Endothelial cell of hepatic sinusoid (primary cell): ENCODE measurements around the gene CFD.
"Not testable (repeated sequence)": the region's sequence is repeated elsewhere in the genome, so short reads cannot be mapped to it uniquely, and the experiment has no call there.

Source experiments
- in situ Hi-C: cut with HindIII; loops from 2 replicates; pipeline ENCODE4 v1.10.0; 2017; ENCODE audit warnings: low sequenced_read_pairs

Gene CFD

DNA sequence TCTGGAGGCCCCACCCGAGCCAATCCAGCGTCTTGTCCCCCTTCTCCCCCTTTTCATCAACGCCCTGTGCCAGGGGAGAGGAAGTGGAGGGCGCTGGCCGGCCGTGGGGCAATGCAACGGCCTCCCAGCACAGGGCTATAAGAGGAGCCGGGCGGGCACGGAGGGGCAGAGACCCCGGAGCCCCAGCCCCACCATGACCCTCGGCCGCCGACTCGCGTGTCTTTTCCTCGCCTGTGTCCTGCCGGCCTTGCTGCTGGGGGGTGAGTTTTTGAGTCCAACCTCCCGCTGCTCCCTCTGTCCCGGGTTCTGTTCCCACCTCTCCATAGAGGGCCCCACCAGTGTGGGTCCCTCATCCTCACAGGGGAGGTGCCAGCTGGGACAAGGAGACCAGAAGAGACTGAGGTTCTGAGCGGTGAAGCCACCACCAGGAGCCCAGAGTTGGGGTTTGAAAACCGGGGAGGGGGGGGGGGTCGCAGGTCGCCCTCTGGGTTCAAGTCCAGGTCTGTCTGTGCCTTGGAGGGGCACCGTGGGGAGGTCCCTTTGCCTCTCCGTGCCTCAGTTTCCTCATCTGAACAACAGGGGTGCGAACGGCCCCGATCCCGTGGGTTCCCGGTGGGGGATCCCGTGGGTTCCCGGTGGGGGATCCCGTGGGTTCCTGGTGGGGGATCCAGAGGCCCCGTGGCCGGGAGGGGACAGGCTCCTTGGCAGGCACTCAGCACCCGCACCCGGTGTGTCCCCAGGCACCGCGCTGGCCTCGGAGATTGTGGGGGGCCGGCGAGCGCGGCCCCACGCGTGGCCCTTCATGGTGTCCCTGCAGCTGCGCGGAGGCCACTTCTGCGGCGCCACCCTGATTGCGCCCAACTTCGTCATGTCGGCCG is 7.1 kb upstream of the CFD start, which contains the start of gene ELANE:
Gene ELANE, plus strand, starts transcription at position 168 of the 878 bp plus-strand sequence. Its CDS starts 26 bp downstream, at position 194.
- in situ Hi-C loops = no loop called here

DNA sequence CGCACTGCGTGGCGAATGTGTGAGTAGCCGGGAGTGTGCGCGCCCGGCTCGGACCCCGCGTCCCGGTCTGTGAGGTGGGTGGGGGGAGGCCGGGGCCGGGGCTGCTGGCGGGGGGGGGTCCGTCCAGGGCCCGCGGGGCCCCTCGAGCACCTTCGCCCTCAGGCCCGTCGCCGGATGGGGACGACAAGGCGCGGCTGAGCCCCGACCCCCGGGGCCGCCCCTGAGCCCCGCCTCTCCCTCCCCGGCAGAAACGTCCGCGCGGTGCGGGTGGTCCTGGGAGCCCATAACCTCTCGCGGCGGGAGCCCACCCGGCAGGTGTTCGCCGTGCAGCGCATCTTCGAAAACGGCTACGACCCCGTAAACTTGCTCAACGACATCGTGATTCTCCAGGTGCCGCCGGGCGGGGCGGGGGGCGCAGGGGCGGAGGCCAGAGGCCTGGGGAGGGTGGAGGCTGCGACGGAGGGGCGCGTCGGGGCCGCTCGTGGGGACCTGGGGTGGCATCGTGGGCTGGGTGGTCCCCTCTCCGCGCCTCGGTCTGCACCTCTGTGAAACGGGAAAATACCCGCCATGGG is 6.4 kb upstream of the CFD start:
- in situ Hi-C loops = no loop called here

DNA sequence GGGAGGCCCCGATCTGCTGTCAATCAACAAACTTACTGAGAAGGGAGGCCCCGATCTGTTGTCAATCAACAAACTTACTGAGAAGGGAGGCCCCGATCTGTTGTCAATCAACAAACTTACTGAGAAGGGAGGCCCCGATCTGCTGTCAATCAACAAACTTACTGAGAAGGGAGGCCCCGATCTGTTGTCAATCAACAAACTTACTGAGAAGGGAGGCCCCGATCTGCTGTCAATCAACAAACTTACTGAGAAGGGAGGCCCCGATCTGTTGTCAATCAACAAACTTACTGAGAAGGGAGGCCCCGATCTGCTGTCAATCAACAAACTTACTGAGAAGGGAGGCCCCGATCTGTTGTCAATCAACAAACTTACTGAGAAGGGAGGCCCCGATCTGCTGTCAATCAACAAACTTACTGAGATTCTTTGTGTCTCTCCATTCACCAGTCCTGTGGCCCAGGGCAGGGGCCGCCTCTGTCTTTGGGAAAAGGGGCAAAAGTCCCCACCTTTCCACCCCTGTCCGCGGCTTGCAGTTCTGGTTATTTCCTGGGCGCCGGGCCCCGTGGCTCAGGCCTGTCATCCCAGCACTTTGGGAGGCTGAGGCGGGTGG is 5.7 kb upstream of the CFD start:
- in situ Hi-C loops = not testable (repeated sequence)

DNA sequence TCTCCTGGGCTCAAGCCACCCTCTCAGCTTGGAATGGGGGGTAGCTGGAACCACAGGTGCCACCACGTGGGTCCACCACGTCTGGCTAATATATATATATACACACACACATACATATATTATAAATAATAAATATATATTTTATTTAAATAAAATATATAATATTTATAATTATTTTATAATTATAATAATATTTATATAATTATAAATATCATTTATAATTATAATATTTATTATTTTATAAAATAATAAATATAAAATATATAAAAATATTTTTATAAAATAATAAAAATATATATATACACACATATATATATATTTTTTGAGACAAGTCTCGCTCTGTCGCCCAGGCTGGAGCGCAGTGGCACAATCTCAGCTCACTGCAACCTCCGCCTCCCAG is 4.9 kb upstream of the CFD start:
- in situ Hi-C loops = no loop called here

DNA sequence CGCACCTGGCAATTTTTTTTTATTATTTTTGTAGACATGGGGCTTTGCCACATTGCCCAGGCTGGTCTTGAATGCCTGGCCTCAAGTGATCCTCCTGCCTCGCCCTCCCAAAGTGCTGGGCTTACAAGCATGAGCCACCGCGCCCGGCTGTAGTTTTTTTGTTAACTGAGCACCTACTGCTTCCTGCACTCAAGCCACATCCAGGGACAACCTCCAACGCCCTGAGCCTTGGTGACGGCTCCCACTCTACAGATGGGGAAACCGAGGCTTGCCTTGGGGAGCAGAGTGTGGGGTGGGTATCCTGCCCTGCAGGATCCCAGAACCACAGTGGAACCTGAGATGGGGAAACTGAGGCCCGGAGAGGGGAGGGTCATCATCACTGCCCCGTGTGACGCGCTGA is 4.3 kb upstream of the CFD start:
- in situ Hi-C loops = no loop called here

DNA sequence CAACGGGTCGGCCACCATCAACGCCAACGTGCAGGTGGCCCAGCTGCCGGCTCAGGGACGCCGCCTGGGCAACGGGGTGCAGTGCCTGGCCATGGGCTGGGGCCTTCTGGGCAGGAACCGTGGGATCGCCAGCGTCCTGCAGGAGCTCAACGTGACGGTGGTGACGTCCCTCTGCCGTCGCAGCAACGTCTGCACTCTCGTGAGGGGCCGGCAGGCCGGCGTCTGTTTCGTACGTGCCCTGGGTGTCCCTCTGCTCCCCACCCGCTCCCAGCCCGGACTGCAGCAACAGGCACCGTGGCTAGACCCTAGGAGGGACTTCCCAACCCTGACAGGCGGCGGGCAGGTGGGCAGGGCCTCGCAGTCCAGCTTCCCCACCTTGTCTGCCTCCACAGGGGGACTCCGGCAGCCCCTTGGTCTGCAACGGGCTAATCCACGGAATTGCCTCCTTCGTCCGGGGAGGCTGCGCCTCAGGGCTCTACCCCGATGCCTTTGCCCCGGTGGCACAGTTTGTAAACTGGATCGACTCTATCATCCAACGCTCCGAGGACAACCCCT is 3.8 kb upstream of the CFD start:
- in situ Hi-C loops = no loop called here

DNA sequence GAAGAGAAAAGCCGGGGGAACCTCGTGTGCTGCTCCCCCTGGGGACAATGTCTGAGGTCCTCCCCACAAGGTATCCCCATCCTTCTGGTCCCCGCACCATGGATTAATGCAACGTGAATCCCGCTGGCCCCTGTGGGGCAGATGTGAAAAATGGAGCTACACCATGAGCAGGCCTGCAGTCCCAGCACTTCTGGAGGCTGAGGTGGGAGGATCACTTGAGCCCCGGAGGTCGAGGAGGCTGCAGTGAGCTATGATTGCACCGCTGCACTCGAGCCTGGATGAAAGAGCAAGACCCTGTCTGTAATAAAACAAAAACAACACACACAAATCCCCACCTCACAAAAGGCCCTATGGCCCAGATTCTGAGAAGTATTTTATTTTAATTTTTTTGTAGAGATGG is 1.2 kb upstream of the CFD start:
- in situ Hi-C loops = no loop called here

DNA sequence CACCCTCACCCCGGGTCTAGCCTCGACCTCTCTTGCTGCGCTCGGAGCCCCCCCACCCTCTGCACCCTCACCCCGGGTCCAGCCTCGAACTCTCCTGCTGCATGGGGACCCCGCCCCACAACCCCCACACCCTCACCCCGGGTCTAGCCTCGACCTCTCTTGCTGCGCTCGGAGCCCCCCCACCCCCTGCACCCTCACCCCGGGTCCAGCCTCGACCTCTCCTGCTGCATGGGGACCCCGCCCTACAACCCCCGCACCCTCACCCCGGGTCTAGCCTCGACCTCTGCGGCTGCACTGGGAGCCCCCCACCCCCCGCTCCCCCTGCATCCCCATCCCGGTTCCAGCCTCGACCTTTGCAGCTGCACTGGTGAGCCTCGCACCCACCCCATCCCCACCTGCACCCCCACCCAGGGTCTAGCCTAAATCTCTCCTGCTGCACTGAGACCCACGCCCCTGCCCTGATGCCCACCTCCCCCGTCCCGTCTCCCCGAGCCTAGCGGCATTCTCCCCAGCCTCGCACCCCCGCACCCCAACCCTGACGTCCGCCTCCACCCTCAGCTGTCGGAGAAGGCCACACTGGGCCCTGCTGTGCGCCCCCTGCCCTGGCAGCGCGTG is 1.8 kb downstream of the CFD start:
- in situ Hi-C loops = no loop called here

DNA sequence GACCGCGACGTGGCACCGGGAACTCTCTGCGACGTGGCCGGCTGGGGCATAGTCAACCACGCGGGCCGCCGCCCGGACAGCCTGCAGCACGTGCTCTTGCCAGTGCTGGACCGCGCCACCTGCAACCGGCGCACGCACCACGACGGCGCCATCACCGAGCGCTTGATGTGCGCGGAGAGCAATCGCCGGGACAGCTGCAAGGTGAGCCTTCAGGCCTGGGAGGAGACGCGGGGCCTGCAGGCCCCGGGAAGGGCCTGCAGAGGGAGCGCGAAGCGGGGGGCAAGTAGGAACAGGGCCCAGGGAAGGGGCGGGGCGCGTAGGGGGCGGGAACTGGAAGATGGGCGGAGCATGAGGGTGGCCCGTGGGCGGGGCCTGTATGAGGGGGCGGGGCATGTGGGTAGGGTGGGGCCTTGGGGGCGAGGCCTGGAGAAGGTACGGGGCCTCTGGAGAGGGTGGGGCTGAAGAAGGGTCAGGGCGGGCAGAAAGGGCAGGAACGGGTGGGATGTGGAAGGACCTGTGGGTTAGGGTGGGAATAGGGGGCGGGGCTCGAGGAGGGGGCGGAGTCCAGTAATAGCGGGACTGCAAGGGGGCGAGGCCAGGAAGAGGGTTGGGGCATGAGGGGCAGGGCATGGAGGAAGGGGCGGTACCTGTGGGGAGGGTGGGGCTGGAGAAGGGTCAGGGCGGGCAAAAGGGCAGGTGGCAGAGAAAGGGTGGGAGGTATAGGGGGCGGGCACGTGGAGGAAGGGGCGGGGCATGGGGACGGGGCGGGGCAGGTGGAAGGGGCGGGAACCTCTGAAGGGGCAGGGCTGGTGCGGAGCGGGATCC is 2.5 kb downstream of the CFD start:
- in situ Hi-C loops = no loop called here

DNA sequence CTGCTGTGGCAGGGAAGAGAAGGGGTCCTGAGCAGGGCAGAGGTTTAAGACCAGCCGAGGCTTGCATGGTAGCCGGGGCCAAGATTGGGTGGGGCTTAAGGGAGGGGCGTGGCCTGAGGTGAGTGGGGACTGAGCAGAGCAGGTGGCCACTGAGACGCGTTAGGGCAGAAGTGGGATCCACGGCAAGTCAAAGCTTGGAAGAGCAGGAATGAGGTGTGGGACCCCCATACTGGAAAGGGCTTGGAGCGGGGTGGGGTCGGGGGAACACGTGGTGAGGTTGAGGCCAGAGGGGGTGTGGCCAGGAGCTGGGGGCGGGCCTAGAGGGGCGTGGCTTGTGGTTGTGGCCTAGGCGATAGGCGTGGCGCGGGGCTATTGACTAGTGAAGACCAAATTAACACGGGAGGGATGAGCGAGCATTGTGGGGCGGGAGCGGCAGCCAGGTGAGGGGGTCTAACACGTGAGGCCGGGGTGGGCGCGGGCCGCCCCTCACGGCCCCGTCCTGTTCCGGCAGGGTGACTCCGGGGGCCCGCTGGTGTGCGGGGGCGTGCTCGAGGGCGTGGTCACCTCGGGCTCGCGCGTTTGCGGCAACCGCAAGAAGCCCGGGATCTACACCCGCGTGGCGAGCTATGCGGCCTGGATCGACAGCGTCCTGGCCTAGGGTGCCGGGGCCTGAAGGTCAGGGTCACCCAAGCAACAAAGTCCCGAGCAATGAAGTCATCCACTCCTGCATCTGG is 3.3 kb downstream of the CFD start:
- in situ Hi-C loops = no loop called here

DNA sequence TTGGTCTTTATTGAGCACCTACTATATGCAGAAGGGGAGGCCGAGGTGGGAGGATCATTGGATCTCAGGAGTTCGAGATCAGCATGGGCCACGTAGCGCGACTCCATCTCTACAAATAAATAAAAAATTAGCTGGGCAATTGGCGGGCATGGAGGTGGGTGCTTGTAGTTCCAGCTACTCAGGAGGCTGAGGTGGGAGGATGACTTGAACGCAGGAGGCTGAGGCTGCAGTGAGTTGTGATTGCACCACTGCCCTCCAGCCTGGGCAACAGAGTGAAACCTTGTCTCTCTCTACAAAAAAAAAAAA is 3.8 kb downstream of the CFD start:
- in situ Hi-C loops = no loop called here

DNA sequence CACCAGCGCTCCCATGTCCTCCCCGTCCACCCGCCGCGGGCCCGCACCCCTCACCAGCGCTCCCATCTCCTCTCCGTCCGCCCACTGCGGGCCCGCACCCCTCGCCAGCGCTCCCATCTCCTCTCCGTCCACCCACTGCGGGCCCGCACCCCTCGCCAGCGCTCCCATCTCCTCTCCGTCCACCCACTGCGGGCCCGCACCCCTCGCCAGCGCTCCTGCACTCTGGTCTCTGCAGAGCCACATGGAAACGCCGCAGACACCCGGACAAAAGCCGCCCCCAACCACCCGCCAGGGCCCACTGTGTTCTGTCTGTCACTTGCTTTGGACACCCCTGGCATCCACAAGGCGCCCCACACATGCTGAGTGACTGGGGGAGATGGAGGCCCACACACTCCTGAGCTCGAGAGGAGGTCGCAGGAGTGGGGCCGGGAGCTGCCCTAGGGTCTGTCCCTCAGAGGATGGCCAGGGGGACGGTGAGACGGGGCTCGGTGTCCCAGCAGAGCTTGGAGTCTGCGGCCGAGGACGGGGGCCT is 7.4 kb downstream of the CFD start:
- in situ Hi-C loops = no loop called here

DNA sequence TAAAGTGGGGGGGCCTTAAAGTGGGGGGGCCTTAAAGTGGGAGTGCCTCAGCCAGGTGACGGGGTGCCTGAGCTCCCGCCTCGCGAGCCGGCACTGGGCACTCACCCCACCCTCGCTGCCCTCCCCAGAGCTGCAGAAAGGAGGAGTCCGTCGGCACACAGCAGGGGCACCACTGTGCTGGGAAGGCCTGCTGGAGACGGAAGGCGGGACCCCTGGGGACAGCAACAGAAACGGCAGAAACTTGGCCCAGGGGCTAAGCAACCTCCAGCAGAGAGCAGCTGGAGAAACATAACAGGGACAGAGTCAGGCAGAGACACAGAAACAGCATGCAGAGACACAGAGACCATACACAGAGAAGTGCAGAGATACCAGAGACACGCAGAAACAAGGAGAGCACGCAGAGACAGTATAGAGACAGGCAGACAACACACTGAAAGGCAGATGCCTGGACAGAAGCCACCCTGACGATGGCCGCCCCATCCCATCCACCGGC is 7.9 kb downstream of the CFD start:
- in situ Hi-C loops = no loop called here

DNA sequence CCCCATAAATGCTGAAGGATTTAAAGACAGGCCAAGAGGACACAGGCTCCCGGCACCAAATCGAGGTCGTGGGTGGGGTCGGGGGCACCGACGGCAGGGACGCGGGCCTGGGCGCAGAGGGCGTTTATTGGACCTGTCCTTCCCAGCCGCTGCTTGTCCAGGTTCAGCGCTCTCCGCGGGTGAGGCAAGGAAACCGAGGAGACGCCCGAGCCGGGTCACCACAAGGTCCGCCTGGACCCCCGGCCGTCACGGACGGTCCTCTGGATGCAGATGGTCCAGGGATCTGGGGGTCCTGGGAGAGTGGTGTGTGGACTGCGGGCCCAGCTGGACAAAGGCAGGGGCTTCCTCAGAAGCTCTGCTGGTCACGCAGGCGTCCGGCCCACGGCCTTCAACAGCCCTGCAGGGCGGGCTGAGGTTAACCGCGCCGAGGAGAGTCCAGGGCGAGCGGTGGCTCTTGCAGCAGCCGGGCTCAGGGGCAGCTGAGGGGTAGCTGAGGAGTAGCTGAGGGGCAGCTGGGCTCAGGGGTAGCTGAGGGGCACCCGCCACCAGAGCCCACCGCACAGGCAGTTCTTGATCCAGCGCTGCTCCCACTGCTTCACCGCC is 8.5 kb downstream of the CFD start:
- in situ Hi-C loops = no loop called here

DNA sequence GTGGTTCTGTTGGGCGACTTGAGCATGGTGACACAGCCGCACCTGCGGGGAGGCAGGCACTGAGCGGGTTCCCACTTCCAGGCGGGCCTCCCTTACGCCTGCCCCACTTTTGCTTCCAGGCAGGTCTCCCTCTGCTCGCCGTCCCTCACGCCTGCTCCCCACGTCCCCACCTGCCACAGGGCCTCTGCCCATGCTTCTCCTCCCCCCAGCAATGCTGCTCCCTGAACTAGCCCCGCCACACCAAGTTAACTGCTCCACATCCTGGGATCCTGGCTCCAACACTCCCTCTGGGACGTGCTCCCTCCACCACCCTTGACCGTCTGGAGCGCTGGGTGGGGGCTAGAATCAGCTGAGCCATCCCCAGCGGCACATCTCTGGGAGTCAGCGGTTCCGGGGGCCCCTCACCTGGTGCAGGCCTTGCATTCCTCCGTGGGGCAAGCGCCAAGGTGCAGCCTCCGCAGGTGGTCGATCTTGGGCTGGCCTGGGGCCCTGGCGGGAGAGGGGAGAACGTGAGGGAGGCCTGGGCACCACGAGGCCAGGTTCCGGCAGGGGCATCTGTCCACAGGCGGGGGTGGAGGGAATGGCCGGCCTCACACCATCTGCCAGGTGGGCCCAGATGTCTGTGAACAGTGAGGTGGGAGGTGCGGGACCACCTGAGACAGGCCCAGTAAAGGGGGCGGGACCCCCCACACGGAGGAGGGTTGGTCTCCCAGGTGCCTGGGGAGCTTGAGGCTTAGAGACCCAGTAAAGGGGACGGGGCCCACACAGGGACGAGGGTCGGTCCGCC is 9.2 kb downstream of the CFD start:
- in situ Hi-C loops = no loop called here

DNA sequence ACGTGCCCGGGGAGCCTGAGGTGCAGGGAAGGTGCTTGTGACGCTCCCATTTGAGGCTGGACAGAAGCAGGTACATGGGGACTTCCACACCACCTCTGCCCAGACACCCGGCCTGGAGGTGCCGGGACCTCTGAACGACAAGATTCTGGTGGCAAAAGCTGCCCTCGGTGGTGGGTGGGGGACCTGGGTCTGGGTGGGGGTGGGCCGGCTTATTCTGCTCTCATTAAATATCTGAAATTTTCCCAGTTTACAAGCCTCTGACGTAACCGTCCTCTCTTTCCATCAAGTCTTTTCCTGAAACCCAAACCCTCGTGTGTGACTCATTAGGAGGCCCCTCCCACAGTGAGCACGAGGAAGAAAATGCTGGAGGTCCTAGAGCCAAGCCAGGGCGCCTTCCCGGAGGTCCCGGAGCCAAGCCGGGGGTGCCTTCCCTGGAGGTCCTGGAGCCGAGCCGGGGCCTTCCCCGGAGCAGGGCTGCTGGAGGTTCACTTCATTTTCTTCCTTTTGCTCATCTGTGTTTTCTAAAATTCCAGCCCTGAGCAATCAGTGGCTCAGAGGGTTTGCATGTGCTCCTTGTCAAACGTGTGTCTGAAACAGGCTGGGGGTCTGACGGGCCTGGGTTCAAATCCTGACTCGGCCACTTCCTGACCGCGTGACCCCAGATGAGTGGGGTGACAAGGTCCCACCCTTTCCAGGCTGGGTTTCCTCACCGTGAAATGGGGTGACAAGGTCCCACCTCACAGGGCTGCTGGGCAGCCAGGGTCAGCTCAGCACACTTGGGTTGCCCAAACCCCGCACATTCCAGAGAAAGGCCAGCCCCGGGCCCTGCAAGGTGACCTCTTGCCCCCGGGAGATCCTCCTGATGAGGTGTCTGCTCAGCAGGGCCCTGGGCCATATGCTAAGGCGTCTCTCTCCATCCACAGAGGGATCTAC is 10.0 kb downstream of the CFD start:
- in situ Hi-C loops = no loop called here

DNA sequence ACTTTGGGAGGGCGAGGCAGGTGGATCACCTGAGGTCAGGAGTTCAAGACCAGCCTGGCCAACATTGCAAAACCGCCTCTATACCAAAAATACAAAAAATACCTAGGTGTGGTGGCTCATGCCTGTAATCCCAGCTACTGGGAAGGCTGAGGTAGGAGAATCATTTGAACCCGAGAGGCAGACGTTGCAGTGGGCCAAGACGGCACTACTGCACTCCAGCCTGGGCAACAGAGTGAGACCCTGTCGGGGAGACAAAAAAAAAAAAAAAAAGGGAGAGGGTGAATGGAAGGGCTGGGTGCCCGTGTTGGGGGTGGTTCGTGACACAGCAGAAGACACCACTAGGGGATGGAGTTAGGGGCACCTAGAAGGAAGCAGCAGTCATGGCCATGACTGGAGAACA is 10.8 kb downstream of the CFD start:
- in situ Hi-C loops = no loop called here
